A204.1 (cell line): ENCODE data around the gene ARNT2.
"Not testable (repeated sequence)": the region's sequence is repeated elsewhere in the genome, so short reads cannot be mapped to it uniquely, and the experiment has no call there.

Experiments
- FAIRE-seq: peaks from 2 replicates; lab custom pipeline; 2012; peaks lifted over from hg19 to GRCh38; lab: Jason Lieb, UNC

ARNT2 gene

DNA sequence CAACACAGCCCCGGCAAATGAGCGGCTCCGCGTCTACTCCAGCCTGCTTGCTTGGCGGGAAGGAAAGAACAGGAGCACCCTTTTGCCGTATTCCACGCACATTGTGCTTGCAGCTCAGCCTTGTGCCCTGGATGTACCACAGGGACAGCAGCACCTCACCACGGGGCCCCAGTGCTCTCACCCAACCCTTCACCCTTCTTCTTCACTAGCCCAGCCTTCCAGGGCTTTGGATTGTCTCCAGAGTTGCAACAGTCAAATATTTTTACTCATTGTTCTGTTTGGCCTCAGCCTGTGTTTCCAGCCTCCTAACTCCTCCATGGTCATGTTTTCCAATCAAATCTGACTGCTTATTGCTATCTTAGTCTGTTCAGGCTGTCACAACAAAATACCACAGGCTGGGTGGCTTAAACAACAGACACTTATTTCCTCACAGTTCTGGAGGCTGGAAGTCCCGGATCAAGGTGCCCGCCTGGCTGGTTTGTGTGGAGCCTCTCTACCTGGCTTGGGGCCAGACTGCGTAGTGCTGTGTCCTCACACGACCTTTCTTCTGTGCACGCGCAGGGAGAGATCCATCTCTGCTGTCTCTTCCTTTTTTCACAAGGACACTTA lies 211.7 kb downstream of the ARNT2 start:
- no peak for FAIRE-seq

DNA sequence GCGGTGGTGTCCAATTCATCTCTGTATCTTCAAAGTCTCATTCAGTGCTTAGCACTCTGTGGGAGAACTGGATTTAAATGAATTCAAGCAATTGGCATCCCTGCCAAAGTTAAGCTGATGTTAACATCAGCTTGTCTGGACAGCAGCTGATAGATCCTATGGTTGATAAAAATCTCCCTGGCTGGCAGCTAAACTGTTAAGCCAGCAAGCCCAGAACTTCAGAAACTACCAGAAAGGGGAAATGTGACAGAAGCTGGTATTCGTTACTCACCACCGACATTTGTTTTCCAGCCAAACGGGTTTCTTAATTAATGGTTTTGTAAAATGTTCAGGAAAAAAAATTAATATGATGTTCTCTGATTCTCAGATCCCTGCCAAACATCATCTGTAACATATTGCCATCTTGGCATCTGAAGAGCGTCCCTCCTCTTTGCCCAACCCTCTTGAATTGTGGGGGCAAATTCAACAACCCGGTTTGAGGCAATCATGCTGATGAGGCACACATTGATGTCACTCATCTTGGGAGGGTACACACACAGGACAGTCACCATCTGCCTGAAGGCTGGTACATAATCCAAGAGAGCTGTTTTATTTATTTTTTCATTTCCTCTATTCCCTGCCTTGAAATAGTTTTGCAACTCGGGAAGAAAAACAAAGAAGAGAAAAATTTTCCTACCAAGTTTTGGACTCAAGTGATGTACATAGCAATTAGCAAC lies 214.7 kb downstream of the ARNT2 start:
- no peak for FAIRE-seq

GRCh38 chr15:80619680-80620079 lies 215.5 kb downstream of the ARNT2 start:
- FAIRE-seq: no peak

- FAIRE-seq: no peak
These were observed 216.0 kb downstream of the ARNT2 start for GRCh38 chr15:80620141-80620540.

DNA sequence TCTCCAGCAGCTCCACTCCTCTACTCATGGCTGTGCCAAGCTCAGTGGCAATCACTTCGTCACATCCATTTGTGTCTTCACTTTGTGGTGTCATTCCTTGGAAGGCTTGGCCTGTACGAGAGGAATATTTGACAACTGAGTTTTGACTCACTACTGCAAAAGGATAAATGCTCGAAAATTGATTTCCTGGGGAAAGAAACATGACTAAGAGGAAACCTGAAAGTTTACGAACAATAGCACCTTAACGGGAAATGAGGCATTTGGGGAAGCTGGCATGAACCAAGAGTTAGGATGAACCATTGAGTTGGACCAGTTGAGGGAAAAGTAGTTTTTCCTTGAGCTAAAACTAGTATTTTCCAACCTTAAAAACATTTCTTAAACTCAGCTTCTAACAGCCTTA lies 216.7 kb downstream of the ARNT2 start:
- no peak for FAIRE-seq

DNA sequence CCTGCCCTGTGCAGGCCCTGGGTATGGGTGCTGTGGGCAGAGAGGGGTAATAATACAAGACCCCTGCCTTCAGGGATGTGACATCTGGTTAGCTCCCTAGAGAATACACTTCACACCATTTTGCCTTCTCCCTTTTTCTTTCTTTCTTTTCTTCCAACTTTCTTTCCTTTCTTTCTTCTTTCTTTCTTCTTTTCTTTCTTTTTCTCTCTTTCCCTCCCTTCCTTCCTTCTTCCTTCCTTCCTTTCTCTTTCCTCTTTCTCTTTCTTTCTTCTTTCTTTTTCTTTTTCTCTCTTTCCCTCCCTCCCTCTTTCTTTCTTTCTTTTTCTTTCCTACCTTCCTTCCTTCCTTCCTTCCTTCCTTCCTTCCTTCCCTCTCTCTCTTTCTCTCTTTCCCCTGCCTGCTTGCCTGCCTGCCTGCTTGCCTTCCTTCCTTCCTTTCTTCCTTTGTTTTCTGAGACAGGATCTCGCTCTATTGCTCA lies 222.5 kb downstream of the ARNT2 start:
- FAIRE-seq: no peak

GRCh38 chr15:80629355-80629754 lies 225.2 kb downstream of the ARNT2 start:
- FAIRE-seq: no peak

DNA sequence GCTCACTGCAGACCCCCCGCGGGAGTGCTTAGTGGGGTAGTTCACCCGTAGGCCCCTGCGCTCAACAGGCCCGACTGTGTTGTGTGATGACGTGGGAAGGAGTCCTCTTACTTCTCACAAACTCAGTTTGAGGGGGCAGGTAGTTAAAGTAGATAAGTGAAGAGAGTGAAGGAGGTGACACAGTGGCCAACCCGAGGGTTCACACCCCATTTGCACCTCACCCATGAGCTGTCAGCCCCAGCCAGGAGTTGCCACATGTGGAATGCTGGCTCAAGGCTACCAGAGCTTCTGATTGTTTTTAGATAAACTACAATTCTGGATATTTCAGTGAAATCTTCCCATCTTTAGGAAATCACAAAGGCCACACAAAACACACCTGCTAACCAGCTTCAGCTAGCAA lies 226.8 kb downstream of the ARNT2 start:
- FAIRE-seq: no peak

- no peak for FAIRE-seq
These were observed 229.0 kb downstream of the ARNT2 start for GRCh38 chr15:80633221-80633620.

DNA sequence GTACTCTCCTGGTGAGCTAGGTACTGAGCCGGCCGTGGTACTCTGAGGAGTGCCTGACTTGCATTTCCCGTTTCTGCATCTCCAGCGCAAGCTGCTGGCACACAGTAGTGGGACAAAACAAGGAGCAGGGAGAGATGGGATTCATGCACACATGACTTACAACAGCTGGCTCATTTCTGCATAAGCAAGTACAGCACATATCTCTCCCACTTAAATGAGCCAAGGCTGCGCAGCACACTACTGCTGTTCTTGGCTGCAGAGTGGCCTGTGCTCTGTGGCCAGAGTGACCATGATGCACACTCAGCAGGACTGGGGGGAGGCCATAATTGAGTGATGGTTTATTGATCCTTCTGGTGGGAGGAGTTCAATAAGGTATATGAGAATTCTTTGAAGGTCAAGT lies 231.8 kb downstream of the ARNT2 start:
- no peak for FAIRE-seq

GRCh38 chr15:80636675-80637074 lies 232.5 kb downstream of the ARNT2 start:
- no peak for FAIRE-seq

DNA sequence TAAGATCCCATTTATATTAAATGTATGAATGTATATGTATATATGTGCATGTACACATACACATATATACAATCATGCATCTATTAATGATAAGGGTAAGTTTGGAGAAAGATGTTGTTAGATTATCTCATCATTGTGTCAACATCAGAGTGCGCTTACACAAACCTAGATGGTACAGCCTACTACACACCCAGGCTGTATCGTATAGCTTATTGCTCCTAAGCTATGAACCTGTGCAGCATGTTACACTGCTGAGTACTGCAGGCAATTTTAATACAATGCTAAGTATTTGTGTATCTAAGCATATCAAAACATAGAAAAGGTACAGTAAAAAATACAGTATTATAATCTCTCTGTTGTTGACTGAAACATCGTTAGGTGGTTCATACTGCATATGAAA lies 233.6 kb downstream of the ARNT2 start:
- no peak for FAIRE-seq

GRCh38 chr15:80638553-80639167 lies 234.5 kb downstream of the ARNT2 start:
- no peak for FAIRE-seq

GRCh38 chr15:80639168-80639555 lies 235.0 kb downstream of the ARNT2 start:
- FAIRE-seq: no peak

DNA sequence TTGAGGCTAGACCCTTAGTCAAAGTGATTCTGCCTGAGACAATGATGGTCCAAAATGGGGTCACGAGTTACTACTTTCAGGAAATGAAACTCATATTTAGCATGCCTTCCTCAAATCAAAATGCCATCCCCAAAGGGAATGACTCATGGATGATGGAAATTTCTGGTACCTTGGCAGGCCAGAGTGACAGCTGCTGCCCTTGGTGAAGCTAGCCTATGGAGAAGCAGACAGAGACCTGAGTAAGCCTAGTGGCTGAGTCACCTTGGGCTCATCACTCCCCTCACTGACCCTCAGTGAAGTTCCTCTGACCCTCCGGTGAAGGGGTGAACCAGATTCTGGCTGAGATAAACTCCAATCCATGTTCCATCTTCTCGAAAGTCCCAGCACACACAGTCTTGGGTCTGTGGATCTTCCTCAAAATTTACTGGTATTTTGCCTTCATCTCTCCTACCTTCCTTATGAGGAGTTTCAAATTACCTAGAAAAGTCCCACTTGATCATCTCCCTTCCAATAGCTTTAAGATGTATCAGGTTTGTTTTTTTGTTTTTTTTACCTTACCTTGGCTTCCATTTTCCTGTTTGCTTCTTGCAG lies 236.4 kb downstream of the ARNT2 start:
- no peak for FAIRE-seq

DNA sequence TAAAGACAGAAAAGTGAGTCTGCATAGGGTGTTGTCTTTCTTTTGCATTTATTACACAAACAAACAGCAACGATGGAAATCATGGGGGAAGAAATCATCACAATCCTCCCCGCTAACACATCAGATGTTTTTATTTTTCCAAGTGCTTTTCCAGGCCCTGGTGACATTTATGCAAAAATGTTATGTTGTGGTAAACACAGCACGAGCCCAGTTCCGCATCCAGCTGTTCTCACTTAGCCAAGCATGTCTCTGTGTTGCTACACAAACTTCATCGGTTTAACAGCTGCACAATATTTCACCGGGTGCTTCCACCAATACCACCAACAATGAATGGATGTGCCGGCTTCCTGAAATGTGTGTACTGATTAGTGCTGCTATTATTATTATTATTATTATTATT lies 237.2 kb downstream of the ARNT2 start:
- FAIRE-seq: no peak

GRCh38 chr15:80643431-80643951 lies 239.3 kb downstream of the ARNT2 start:
- no peak for FAIRE-seq

- no peak for FAIRE-seq
These were observed 241.4 kb downstream of the ARNT2 start for GRCh38 chr15:80645494-80646065.

- not testable (repeated sequence) for FAIRE-seq
These were observed 243.2 kb downstream of the ARNT2 start for GRCh38 chr15:80647424-80647823.
